Heart left ventricle (tissue), 16 donors: ENCODE results near the gene C14orf180. TPM values are rescaled to one million over a fixed set of nuclear protein-coding genes. Genes with fewer than 3 reads are reported as not detected.

ENCODE experiments used
- ATAC-seq, 4 donors: fragments of 200-7000 bp; cut with Tn5 transposase; one replicate each; pipeline ENCODE4 v1.9.1; 2020 to 2022; ENCODE audit warnings: moderate library complexity in 4 of 4, mild to moderate bottlenecking in 3 of 4, moderate number of reproducible peaks in 1 of 4
- DNase-seq, 5 donors: peaks; one replicate each; pipeline ENCODE4 v3.0.0-alpha.2; 2020
- H3K27ac ChIP-seq, 12 donors: fragments of 200-600 bp; sonication (generic) in 4 of 12; one replicate each; pipeline versions ENCODE4 v1.5.0 to v1.8.0; 2016 to 2022; ENCODE audit warnings: mild to moderate bottlenecking in 2 of 12
- H3K27me3 ChIP-seq, 9 donors: fragments of 200-600 bp; sonication (generic) in 2 of 9; one replicate each; pipeline versions ENCODE4 v1.5.1 to v1.8.0; 2016 to 2022; ENCODE audit warnings: mild to moderate bottlenecking in 3 of 9
- H3K36me3 ChIP-seq, 9 donors: fragments of 200-600 bp; sonication (generic) in 2 of 9; one replicate each; pipeline versions ENCODE4 v1.5.0 to v1.8.0; 2018 to 2022; ENCODE audit warnings: mild to moderate bottlenecking in 2 of 9
- H3K4me1 ChIP-seq, 12 donors: fragments of 200-600 bp; sonication (generic) in 4 of 12; one replicate each; pipeline versions ENCODE4 v1.5.0 to v1.8.0; 2016 to 2022; ENCODE audit warnings: mild to moderate bottlenecking in 3 of 12
- H3K4me3 ChIP-seq, 12 donors: fragments of 200-600 bp; sonication (generic) in 4 of 12; one replicate each; pipeline versions ENCODE4 v1.5.0 to v1.8.0; 2017 to 2022; ENCODE audit warnings: mild to moderate bottlenecking in 9 of 12, moderate library complexity in 4 of 12
- H3K9me3 ChIP-seq, 12 donors: fragments of 200-600 bp; sonication (generic) in 4 of 12; one replicate each; pipeline versions ENCODE4 v1.5.0 to v1.8.0; 2016 to 2022; ENCODE audit warnings: mild to moderate bottlenecking in 1 of 12
- POLR2A ChIP-seq, 2 donors: fragments of 450-650 bp; IDR thresholded peaks; one replicate each; pipeline ENCODE4 v1.6.1; 2017; ENCODE audit warnings: antibody characterized with exemption in 2 of 2, mild to moderate bottlenecking in 2 of 2, moderate library complexity in 2 of 2
- WGBS, 4 donors: extraction: QIAGEN DNeasy Blood & Tissue Kit in 2 of 4; methylation state at CpG; one replicate each; pipeline versions ENCODE4 v1.1.5 to v1.1.7; 2013 to 2018; 5-methylcytosine and 5-hydroxymethylcytosine counted together
- intact Hi-C, 10 donors: fragments of 100-400 bp; cut with DNase I; formaldehyde crosslinking; loops; one replicate each; pipeline versions ENCODE4 v1.11.1 to v1.14.2; 2022
- polyA plus RNA-seq, 2 donors: library from polyadenylated mRNA; stranded (reverse); fragments of 200-250 nt; gene quantifications; one replicate each; pipeline ENCODE4 v1.2.3, GENCODE V29; 2013
- total RNA-seq, 9 donors: library from RNA; depleted of rRNA in 2 of 9; stranded (reverse); fragments of >200 nt in 2 of 9; fragmentation: NEBNext Ultra II Directional in 3 of 9; extraction: Animal tissue kit (Norgen Biotek cat#: 25700) in 3 of 9; gene quantifications; one replicate each; pipeline versions ENCODE4 v1.1.0 to v1.2.4, GENCODE V29; 2016 to 2023
- TF ChIP-seq, protein P1 (sequence below), 12 donors: fragments of 200-600 bp; sonication (generic) in 4 of 12; IDR thresholded peaks; one replicate each; pipeline versions ENCODE4 v1.5.0 to v1.8.0; 2018 to 2022; ENCODE audit warnings: antibody characterized with exemption in 12 of 12, mild to moderate bottlenecking in 5 of 12
- donor health status: ischemic (EF 13 %, LVEDD 7.1; RV severe dilation, severe dysfunction).
- donor health status: healthy with polysubstance abuse.
- donor health status: DM: no; HTN: yes; CAD: no.
- donor health status: DM: no; HTN: no; CAD: no.
- donor health status: ischemic (EF 25% LVEDD 6.9; RV normal size, moderate dysfunction).
- donor health status: ischemic (EF 25% LVEDD 5.7; RV mildly dilated, moderate dysfunction).
- donor health status: healthy.
- donor health status: DM: yes; HTN: yes; CAD: no.
- donor health status: ischemic (EF 35%, LVEDD 5.7; RV mildly dilated, moderate dysfunction).
- donor health status: nonischemic (EF 11% LVEDD 7.7; RV severe dilation, severe dysfunction).
- donor health status: DM: yes; HTN: yes; CAD: no.
- donor health status: PGD.
- donor health status: ischemic (EF 29% LVEDD 5.4; RV normal size, mild dysfunction).
- donor health status: nonischemic (EF 23%, LVEDD 6.1; RV moderate dilation, normal function).

The C14orf180 gene
- total and polyA plus RNA-seq, 11 donors = 11.1 to 170 (median 75.3) TPM

DNA sequence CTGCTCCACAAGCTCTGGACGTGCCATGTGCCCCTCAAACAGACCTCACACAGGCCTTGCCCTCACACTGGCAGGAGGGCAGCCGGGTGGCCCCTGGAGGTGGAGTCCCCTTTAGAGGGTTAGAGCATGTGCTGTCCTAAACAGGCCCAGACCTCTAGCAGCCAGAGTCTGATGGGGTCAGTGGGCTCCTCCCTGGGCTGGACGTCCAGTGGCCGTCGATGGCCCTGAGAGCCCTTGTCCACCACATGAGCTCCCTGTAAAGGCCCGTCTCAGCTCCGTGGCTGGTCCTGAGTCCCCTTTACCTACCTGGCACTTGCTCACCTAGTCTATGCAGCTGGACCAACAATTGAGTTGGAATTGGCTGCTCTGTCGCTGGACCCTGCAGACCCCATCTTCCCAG lies 21.2 kb downstream of the C14orf180 start:
- TF ChIP-seq, protein P1, sequence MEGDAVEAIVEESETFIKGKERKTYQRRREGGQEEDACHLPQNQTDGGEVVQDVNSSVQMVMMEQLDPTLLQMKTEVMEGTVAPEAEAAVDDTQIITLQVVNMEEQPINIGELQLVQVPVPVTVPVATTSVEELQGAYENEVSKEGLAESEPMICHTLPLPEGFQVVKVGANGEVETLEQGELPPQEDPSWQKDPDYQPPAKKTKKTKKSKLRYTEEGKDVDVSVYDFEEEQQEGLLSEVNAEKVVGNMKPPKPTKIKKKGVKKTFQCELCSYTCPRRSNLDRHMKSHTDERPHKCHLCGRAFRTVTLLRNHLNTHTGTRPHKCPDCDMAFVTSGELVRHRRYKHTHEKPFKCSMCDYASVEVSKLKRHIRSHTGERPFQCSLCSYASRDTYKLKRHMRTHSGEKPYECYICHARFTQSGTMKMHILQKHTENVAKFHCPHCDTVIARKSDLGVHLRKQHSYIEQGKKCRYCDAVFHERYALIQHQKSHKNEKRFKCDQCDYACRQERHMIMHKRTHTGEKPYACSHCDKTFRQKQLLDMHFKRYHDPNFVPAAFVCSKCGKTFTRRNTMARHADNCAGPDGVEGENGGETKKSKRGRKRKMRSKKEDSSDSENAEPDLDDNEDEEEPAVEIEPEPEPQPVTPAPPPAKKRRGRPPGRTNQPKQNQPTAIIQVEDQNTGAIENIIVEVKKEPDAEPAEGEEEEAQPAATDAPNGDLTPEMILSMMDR (IDR thresholded peaks at IDR 0.05) = no peak
- TF ChIP-seq POLR2A (IDR thresholded peaks at IDR 0.05) = no peak
- Histone ChIP-seq H3K27ac (no peak overlapping the region), H3K27me3 (peaks cover 0 to 77% (median 19%) of the 10 kb centered on the region in 9 donors), H3K36me3 (no peaks in the 10 kb centered on the region), H3K4me3 (no peak overlapping the region), H3K4me1 (peaks cover 0 to 14% (median 0%) of the 10 kb centered on the region in 12 donors), H3K9me3 (no peaks in the 10 kb centered on the region)
- ATAC-seq = no peak
- no peak for DNase-seq
- intact Hi-C loops = no loop called here
- WGBS, 4 donors = 86 to 93% (median 87%) methylated on average over 6 to 8 of the region's 8 CpGs

DNA sequence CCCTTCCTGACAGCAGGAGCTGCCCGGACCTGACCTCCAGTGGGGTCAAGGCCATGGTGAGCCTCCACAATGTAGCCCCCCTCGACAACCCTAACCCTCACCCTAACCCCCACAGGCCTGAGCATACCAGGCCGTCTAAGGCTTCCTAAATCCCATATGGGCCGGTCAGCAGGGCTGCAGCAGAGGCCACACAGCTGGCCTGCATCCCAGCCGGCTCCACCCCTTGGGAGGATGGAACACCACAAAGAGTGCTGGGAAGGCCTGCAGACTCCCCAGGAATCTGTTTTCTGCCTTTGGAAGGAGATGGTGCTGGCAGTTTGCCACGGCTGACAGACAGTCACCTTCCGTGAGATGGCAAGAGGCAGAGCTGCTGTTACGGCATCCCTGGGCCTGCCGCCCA lies 22.2 kb downstream of the C14orf180 start:
- Histone ChIP-seq H3K27me3 (peaks cover 0 to 70% (median 19%) of the 10 kb centered on the region in 9 donors), H3K9me3 (no peaks in the 10 kb centered on the region), H3K4me1 (peaks cover 0 to 14% (median 0%) of the 10 kb centered on the region in 12 donors), H3K36me3 (no peaks in the 10 kb centered on the region), H3K27ac (no peak overlapping the region), H3K4me3 (no peak overlapping the region)
- DNase-seq = no peak
- intact Hi-C loops = no loop called here
- TF ChIP-seq, protein P1 (IDR thresholded peaks at IDR 0.05) = no peak
- no peak for TF ChIP-seq POLR2A (IDR thresholded peaks at IDR 0.05)
- no peak for ATAC-seq
- WGBS, 4 donors = 32 to 52% (median 42%) methylated on average over 5 to 9 of the region's 9 CpGs

DNA sequence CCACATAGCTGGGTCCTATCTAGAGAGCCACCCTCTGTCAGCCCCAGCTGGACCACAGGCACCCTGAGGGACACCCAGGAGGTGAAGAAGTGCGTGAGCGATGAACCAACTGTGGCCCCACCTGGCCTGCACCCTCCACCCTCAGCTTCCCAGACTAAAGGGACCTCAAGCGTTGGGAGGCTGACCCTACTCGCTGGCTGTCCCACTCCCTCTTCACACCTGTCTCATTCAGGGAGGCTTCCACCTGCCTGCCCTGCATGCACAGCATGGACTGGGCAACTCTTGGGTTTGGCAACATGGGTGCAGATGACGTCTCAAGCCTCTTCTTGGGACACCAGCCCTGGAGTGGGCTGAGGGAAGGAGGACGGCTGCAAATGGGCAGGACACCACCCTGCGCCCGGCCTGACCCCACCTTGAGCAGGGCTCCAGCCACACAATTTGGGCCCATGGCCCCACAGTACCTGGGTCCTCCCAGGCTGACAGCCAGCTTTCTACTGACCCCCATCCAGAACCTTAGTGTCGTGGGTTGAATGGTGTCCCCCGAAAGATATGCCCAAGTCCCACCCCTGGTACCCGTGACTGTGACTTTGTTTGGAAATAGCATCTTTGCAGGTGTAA lies 22.9 kb downstream of the C14orf180 start:
- 88 to 93% (median 92%) methylated on average over 10 to 11 of the region's 11 CpGs for WGBS, 4 donors
- Histone ChIP-seq H3K27ac (no peak overlapping the region), H3K4me3 (no peak overlapping the region), H3K4me1 (peaks cover 0 to 14% (median 0%) of the 10 kb centered on the region in 12 donors), H3K27me3 (peaks cover 0 to 68% (median 19%) of the 10 kb centered on the region in 9 donors), H3K9me3 (no peaks in the 10 kb centered on the region), H3K36me3 (no peaks in the 10 kb centered on the region)
- DNase-seq (no peak), ATAC-seq (no peak)
- no peak for TF ChIP-seq POLR2A (IDR thresholded peaks at IDR 0.05)
- TF ChIP-seq, protein P1 (IDR thresholded peaks at IDR 0.05) = no peak
- intact Hi-C loops = no loop called here

DNA sequence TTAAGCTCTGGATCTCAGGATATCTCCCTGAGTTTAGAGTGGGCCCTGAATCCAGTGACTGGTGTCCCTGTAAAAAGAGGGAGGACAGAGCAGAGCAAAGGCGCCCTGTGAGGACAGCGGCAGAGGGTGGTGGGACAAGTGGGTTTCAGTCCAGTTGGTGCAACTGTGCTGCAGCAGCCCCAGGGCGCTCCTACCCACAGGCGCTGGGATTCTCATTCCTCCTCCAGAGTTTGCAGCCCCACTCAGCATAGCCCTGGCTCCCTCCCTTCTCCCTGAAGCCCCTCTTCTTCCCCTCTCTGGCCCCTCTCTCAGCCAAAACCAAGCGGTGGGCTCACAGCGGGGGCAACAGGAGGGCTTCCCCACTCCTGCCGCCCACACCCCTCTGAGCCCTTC lies 23.4 kb downstream of the C14orf180 start:
- H3K4me3 ChIP-seq = no peak overlapping the region
- WGBS, 4 donors = 84 to 88% (median 86%) methylated on average over 7 of the region's 7 CpGs
- no peak for ATAC-seq
- intact Hi-C loops = no loop called here
- TF ChIP-seq POLR2A (IDR thresholded peaks at IDR 0.05) = no peak
- TF ChIP-seq, protein P1 (IDR thresholded peaks at IDR 0.05) = no peak
- H3K27me3 ChIP-seq = peaks cover 0 to 69% (median 19%) of the 10 kb centered on the region in 9 donors
- no peaks in the 10 kb centered on the region for H3K9me3 ChIP-seq
- no peaks in the 10 kb centered on the region for H3K36me3 ChIP-seq
- H3K27ac ChIP-seq = no peak overlapping the region
- peaks cover 0 to 14% (median 0%) of the 10 kb centered on the region in 12 donors for H3K4me1 ChIP-seq
- DNase-seq = no peak
